Activated CD8-positive, alpha-beta memory T cell treated with anti-CD3 and anti-CD28 coated beads, Interleukin-2, amount 50 U/mL, for 1 hour (primary cell): ENCODE results near the gene PARD6B.
"Not testable (repeated sequence)": the region's sequence is repeated elsewhere in the genome, so short reads cannot be mapped to it uniquely, and the experiment has no call there.

Source experiments
- DNase-seq: peaks from one replicate; pipeline ENCODE4 v3.0.0-alpha.2; 2020; ENCODE audit errors: extremely low read depth

Gene PARD6B

DNA sequence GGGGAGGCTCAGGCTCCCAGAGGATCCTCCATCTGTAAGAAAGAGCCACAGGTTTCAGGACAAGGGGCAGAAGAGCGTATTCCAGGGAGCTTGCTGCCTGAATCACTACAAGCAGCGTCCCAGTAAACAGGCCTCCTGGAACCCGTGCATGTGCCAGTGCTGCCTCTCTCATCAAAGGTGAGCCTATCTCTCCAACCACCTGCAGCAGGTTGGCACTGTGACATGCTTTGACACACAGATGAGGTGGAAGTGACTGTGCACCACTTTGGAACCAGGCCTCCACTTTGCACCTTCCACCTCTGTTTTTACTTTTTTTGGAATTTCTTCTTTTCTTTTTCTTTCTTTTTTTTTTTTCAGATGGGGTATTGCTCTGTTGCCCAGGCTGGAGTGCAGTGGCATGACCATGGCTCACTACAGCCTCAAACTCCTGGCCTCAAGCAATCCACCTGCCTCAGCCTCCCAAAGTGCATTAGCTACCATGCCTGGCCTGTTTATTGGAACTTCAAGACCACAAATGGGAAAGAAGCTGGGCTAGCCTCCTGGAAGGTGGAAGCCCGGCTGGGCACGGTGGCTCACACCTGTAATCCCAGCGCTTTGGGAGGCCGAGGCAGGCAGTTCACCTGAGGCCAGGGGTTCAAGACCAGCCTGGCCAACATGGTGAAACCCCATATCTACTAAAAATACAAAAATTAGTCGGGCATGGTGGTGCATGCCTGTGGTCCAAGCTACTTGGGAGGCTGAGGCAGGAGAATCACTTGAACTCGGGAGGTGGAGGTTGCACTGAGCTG is 27.5 kb upstream of the PARD6B start:
- not testable (repeated sequence) for DNase-seq

DNA sequence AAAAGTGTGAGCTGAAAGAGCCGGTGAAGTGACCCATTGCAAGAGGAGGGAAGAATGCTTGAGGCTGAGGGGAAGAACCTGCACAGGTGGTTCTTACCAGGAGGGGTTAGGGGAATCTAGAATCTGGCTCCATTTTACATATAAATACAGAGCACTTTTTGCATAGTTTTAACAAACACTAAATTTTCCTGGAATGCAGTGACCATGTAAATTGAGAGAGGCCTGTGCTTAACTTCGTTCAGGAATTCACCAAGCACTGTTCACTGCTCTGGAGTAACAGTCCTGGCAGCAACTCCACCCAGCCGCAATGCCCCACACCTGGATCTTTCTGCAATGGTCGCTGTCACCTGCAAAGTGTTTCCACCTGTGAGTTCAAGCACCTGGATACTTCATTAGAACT is 26.9 kb upstream of the PARD6B start:
- DNase-seq: no peak

DNA sequence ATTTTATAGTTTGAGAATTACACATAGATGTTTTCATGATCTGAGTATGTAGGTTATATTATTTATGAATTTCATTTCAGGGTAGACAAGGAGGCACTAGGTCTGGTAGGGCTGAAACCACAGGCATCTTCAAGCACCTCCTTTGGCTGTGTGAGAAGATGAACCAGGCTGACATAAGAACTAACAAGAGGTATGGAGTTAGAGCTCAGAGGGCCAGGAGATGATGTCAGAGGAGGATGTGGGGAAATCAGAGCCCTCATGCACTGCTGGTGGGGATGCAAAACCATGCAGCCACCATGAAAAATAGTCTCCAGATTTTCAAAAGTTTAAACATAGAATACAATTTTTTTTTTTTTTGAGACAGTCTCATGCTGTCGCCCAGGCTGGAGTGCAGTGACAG is 26.4 kb upstream of the PARD6B start:
- DNase-seq: no peak

DNA sequence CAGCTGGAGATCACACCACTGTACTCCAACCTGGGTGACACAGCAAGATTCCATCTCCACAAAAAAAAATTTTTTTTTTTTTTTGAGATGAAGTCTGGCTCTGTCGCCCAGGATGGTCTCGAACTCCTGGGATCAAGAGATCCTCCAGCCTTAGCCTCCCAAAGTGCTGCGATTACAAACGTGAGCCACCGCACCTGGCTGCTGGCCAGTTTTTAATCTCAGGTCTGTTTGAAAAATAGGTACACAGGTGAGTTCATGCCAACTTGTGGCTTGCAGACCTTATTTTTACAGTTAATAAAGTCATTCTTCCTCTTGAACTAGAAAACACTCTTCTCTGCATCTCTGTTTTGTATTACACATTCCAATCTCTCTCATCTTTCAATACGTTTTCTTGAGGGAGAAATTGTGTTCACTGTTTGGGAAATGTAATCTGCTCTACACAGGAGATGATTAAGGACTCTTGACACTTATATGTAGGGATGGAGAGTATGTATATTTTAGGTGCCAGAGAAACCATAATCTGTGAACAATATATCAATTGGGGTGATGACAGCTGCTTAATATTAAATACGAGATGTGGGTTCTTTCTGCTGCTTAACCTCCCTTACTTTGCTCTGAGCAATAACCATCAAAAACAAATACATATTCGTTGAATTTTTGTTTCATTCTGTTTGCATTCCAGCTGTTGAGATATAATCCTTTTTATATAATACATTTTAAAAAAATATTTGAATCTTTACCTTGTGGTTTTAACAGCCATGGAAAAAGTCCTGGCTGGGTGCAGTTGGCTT is 22.3 kb upstream of the PARD6B start:
- DNase-seq: no peak

GRCh38 chr20:50709636-50709973 is 21.8 kb upstream of the PARD6B start:
- DNase-seq: no peak

GRCh38 chr20:50710492-50711063 is 20.8 kb upstream of the PARD6B start:
- no peak for DNase-seq

- DNase-seq: no peak
Measured at GRCh38 chr20:50711113-50711825, 20.1 kb upstream of the PARD6B start.

DNA sequence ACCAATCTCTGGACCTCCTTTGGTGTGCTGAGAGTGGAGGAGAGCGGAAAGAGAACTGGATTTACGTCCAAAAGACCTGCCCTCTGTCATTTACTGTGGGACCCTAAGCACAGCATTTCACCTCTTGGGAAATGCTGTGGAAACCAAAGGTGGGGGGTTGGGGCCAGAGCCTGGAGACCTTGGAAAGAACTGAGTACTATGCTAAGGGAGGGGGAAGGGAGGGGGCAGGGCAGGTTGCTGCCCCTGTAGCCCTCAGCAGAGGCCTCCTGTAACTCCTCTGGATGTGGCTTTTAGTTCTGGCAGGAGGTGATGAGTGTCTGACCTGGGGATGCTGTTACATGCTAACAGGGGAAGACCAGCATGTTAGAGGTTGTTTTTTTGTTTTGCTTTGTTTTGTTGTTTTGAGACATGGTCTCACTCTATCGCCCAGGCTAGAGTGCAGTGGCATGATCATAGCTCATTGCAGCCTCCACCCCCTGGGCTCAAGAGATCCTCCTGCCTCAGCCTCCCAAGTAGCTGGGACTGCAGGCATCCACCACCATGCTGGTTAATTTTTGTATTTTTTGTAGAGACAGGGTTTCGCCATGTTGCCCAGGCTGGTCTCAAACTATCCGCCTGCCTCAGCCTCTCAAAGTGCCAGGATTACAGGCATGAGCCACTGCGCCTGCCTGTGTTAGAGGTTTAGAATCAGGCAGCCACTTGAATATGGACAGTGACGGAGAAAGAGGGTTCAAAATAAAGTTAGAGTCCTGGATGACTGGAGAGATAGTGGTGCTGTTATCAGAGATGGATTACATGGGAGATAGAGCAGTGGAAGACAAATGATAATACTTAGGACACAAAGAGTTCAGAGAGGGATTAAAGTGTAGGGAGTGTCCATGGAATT is 18.4 kb upstream of the PARD6B start:
- no peak for DNase-seq

GRCh38 chr20:50713657-50714101 is 17.7 kb upstream of the PARD6B start:
- DNase-seq: no peak

DNA sequence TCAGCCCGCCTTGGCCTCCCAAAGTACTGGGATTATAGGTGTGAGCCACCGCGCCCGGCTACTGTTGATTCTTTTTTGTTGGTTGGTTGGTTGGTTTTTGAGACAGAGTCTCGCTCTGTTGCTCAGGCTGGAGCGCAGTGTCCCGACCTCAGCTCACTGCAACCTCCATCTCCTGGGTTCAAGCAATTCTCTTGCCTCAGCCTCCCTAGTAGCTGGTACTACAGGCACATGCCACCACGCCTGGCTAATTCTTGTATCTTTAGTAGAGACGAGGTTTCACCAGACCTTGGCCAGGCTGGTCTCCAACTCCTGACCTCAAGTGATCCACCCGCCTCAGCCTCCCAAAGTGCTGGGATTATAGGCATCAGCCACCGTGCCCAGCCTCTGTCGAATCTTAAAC is 17.0 kb upstream of the PARD6B start:
- DNase-seq: not testable (repeated sequence)

- DNase-seq: no peak
Measured at GRCh38 chr20:50715694-50716093, 15.7 kb upstream of the PARD6B start.

GRCh38 chr20:50716518-50716917 is 14.9 kb upstream of the PARD6B start:
- no peak for DNase-seq

DNA sequence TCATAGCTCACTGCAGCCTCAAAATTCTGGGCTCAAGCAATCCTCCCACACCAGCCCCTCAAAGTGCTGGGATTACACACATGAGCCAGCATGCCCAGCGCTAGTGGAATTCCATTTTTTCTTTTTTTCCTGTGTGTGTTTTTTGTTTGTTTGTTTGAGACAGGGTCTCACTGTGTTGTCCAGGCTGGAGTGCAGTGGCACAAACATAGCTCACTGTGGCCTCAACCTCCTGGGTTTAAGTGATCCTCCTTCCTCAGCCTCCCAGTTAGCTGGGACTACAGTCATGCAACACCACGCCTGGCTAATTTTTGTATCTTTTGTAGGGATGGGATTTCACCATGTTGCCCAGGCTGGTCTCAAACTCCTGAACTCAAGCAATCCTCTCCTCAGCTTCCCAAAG is 14.1 kb upstream of the PARD6B start:
- DNase-seq: no peak

GRCh38 chr20:50717974-50718761 is 13.2 kb upstream of the PARD6B start:
- DNase-seq: no peak

DNA sequence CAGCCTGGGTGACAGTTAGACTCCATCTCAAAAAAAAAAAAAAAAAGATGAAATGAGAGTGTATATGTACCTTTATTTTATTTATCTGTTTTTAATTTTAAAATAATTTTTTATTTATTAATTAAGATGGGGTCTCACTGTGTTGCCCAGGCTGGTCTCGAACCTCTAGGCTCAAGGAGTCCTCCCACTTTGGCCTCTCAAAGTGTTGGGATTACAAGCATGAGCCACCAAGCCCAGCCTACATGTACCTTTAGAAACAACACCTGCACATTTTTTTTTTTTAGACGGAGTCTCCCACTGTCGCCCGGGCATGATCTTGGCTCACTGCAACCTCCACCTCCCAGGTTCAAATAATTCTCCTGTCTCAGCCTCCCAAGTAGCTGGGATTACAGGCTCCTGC is 12.1 kb upstream of the PARD6B start:
- DNase-seq: no peak

DNA sequence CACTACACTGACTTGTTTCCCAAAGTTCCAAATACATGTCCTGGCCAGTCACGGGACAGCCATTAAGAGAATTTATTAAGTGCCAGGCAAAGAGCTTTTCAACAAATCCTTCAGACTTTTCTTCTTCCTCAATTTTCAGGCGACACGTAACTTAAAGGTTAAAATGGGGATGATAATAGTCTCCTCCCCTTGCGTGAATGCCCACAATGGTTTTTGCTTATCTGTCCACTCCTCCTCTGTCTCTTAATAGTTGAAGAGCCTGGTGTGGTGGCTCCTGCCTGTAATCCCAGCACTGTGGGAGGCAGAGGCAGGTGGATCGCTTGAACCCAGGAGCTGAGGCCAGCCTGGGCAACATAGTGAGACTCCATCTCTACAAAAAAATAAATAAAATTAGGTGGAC is 11.4 kb upstream of the PARD6B start:
- DNase-seq: no peak

DNA sequence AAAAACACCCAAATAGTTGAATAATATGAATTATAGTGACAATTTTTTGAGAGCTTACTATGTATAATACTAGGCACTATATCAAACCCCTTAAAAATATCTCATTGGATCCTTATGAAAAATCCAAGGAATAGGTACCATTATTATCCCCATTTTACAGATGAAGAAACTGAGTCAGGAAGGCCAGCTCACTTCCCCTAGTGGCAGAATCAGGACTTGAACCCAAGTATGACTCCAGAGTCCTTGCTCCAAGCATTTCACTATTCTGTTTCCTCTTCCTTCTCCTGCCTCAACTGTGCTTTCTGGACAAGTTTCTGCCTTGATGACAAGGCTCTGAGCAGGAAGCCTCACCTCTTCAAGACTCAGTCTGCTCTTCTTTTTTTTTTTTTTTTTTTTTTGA is 10.8 kb upstream of the PARD6B start:
- no peak for DNase-seq

- DNase-seq: no peak
Measured at GRCh38 chr20:50721881-50722281, 9.5 kb upstream of the PARD6B start.

DNA sequence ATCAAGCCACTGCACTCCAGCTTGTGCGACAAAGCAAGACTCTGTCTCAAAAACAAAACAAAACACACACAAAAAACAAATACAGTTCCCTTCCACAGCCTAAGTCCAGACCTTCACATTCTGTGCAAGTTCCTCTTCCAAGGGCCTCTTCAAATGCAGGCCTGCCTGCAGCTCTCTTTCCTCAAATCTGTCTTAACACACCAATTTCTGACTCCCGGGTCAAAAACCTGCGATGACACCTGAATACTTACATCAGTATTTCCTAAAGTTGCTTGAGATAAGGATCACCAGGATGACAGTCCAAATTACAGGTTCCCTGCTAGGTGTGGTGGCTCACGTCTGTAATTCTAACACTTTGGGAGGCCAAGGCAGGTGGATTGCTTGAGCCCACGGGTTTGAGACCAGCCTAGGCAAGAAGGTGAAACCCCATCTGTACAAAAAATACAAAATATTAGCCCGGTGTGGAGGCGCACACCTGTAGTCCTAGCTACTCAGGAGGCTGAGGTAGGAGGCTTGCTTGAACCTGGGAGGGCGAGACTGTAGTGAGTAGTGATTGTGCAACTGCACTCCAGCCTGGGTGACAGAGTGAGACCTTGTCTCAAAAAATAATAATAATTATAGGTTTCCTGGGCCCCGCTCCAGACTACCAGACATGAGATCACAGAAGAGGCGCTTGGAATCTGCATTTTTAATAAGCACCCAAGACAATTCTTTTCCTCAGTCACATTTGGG is 8.8 kb upstream of the PARD6B start:
- no peak for DNase-seq

DNA sequence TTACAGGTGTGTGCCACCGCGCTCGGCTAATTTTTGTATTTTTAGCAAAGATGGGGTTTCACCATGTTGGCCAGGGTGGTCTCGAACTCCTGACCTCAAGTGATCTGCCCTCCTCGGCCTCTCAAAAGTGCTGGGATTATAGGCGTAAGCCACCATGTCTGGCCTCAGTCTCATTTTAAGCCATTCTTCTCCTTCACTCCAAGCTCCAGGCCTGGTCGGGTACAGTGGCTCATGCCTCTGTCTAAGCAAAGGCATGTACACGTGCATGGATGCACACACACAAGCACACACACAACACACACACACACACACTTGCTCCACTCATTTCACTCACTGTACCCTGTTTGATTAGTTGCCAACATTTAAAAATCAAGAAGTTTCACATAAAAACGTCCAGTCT is 7.7 kb upstream of the PARD6B start:
- DNase-seq: no peak
